HG02884 (cell line): ENCODE data around the gene CFAP74.

Source experiments
- ATAC-seq: cut with Tn5 transposase; IDR thresholded peaks from one replicate; pipeline ENCODE4 v1.9.1; 2021; ENCODE audit warnings: mild to moderate bottlenecking, moderate library complexity; ENCODE audit not compliant: unreplicated experiment

The CFAP74 gene

GRCh38 chr1:1901641-1902294 is 101.8 kb downstream of the CFAP74 start:
- ATAC-seq = no peak

DNA sequence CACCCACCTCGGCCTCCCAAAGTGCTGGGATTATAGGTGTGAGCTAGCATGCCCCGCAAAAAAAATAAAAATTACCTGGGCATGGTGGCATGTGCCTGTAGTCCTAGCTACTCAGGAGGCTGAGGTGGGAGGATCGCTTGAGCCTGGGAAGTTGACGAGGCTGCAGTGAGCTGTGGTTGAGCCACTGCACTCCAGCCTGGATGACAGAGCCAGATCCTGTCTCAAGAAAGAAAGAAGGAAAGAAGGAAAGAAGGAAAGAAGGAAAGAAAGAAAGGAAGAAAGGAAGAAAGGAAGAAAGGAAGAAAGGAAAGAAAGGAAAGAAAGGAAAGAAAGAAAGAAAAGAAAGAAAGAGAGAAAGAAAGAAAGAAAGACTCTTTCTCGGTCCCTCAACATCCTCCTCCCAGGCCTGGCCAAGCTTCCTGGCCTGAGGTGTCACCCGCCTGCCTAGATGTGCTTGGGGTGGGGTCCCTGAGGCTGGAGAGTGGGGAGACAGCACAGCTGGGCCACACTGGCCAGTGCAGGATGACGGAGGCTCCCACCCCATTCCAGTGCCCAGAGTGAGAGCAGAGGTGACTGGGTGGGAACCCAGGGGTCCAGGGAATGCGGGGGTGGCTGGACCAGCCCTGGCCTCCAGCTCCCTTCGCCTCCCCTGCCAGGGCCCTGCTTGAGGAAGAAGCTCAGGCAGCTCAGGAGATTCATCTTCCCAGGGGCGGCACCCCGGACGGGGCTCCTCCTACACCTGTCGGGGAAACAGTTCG is 102.5 kb downstream of the CFAP74 start:
- ATAC-seq = no peak

GRCh38 chr1:1899967-1900327 is 103.6 kb downstream of the CFAP74 start:
- no peak for ATAC-seq

- ATAC-seq = no peak
These were observed 104.2 kb downstream of the CFAP74 start for GRCh38 chr1:1899266-1899966.

DNA sequence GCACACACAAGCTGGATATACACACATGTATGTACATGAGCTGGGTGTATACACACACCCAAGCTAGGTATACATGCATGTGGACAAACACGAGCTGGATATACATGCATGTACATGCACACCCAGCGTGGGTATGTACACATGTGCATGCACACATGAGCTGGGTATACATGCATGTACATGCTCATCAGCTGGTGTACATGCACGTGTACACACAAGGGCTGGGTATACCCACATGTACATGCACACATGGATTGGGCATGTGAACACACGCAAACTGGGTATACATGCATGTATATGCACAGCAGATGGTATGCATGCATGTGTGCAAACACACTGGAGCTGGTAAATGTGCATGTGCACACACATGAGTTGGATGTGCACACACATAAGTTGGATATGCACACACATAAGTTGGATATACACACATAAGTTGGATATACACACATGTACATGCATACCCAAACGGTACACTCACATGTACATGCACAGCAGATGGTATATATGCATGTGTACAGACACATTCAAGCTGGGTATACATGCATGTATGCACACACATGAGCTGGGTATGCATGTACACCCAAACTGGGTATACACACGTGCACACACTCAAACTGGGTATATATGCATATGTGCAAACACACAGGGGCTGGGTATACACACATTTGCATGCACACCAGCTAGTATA is 105.2 kb downstream of the CFAP74 start:
- no peak for ATAC-seq

GRCh38 chr1:1895456-1896336 is 107.9 kb downstream of the CFAP74 start:
- ATAC-seq = no peak

- ATAC-seq = no peak
These were observed 108.5 kb downstream of the CFAP74 start for GRCh38 chr1:1895060-1895418.

DNA sequence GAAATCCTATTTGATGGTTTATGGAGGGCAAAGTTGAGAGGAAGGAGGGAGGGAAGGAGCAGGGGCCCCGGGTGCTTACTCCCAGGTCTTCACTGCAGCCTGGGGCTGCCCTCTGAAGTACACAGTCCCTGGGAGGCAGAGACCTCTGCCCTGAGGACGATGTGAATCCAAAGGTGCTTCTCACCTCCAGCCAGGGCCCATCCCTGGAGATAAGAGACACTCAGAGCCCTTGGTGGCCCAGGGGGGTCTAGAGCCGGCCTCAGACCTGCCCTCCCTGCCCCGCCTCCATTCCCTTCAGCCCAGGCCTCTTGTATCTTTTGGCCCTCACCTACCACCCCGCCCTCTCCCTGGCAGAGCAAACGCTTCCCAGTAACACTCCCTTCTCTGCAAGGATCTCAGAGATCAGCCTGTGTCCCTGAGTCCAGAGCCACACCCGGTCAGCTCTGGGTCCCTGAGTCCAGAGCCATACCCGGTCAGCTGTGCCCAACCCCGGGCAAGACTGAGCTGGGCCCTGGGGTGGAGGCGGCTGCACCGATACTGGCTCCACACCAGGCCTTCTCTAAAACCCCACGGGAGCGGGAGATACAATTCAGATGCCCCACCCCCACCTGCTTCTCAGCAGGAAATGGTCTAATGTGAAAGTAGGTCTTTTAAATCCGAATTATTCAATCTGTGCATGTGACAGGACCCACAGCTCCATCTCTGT is 109.1 kb downstream of the CFAP74 start:
- no peak for ATAC-seq

DNA sequence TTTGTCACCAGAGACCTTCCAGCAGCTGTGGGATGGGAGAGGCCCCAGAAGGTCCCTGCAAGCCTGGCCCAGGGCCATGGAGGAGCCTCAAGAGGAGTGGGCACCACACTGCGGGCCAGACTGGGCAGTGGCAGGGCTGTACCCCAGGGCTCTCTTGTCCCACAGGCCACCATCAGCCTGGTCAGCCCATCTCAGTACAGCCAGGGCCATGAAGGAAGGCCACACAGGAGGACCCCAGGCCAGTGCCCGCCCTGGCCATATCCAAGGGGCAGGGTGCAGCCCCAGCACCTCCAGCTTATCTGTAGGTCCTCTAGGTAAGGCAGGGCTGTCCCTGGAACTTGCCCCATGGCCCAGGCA is 109.6 kb downstream of the CFAP74 start:
- ATAC-seq = no peak

- no peak for ATAC-seq
These were observed 110.1 kb downstream of the CFAP74 start for GRCh38 chr1:1893291-1893985.

- ATAC-seq = no peak
These were observed 110.8 kb downstream of the CFAP74 start for GRCh38 chr1:1892763-1893120.

DNA sequence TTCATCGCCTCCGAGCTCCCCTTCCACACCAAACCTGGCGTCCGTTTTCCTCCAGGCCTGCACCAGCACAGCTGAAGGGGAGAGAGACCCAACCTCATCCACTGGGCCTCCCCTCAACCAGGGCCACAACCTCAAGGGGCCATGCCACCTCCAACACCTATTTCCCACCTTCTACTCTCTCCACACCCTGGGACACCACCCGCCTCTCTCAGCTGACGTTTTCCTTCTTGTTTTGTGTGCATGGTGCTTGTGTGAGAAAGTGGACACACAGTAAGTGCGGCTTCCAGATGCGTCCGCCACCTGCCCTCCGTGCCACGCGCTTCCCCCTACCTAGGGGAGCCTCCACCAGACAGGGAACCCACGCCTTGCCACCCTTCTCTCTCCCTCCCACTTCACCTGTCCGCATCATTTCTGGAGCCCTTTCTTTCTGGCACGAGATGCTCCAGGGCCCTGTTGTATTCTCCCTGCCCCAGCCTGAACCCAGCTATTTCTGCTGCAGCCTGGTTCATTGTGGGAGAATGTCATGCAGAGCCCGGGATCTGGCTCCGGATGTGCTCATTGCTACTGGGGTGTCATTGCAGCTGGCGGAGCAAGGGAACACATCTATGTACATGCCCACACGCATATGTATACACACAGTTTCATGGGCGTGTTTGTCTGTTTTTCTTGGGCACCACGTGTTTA is 111.4 kb downstream of the CFAP74 start:
- ATAC-seq = no peak

GRCh38 chr1:1891349-1892078 is 112.1 kb downstream of the CFAP74 start:
- no peak for ATAC-seq

- ATAC-seq = peak; percentile 68
These were observed 112.9 kb downstream of the CFAP74 start, which contains the start of gene GNB1 for GRCh38 chr1:1890506-1891348. Gene GNB1 (minus strand): TSS chr1:1891087. CDS start chr1:1825453, 65,634 bp downstream.

DNA sequence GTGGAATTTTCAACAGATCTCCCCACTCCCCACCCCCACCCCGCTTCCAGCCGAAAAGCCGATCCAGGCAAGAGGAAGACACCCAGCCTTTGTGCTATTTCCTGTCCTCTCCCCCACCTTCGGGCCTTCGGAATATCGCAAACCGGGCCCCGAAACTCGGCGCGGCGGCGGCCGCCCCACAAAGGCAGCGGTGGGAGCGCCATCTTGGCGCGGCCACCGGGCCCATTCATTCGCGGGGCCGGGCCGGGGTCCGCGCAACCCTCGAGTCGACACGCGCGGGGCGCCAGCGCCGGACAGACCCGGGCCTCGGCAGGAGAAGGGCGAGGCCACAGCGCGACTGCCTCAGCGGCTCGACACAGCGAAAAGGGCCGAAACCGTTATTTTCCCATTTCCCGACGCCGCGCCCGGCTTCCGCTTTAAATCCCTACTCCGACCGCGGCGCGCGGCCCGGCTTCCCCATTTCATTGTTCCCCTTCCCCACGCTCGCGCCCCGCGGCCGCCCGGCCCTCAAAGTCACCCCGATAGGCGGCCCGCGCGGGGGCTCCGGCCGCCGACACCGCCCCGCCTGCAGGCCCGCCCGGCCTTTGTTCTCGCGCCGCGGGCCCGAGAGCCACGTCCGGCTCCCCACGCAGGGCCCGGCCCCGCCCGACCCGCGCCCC is 113.6 kb downstream of the CFAP74 start:
- peak; percentile 32 for ATAC-seq

GRCh38 chr1:1889090-1889750 is 114.4 kb downstream of the CFAP74 start:
- ATAC-seq = no peak
